Activated effector memory CD4-positive, alpha-beta T cell treated with anti-CD3 and anti-CD28 coated beads, Interleukin-2, amount 50 U/mL, for 16 hours (primary cell): ENCODE measurements around the gene MAPK9.
A peak's percentile ranks its signal among the peaks of the same experiment; 100 is the strongest.

Experiments used
- DNase-seq: peaks from one replicate; pipeline ENCODE4 v3.0.0-alpha.2; 2020

Gene MAPK9

DNA sequence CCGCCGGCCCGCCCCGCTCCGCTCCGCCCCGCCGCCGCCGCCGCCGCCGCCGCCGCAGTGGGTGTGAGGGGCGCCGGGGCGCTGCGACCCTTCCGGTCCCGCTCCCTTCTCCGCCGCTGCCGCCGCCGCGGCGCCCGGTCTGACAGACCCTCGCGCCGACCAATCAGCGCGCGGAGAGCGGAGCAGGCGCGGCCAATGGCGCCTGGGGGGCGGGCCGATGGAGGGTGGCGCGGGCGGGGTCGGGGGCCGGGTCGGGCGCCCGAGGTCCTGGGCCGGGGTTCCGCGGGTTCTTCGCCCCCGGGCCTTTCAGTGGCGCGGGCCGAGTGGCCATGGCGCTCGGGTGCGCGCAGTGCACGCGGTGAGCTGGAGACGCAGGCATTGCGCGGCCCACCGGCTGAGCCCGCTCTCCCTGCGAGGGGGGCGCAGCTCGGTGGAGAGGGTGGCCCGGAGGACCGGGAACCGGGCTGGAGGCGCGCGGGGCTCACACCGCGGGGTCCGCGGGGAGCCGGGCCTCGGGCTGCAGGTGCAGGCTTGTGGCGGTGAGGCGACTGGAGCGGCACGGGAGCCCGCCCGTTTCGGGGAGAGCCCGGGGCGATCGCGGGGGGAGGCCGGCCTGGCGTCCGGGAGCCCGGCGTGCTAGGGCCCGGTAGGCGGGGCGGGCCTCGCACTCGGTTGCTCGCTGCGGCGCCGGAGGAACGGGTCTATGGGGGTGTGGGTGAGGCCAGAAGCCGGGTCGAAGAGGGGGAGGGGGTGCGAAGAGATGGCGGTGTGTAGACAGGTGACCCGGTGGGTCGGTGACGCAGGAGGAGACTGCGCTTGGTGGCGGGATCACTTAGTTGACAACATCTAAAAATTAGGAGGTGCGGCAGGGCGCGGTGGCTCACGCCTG, at the start of gene MAPK9:
MAPK9 (minus strand) TSS at position 141 of the 889 bp plus-strand sequence. CDS start 11,522 bp downstream, outside the sequence.
- peak; percentile 94 for DNase-seq

DNA sequence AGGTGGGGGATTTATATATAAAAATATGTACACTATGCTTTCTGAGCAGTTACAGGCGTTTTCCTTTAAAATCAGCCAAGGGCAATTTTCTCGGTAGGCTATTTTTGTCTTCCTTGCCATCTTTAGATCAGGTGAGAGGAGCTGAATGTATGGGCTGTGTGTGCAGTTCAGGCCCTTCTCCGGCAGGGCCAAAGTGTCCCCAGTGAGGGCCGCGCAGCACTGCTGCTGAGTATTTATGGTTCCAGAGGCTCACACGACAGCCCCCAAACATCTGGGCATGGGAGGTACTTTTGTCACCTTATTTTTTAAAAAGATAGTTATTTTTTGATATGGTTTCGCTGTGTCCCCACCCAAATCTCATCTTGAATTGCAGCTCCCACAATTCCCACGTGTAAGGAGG, 49.7 kb upstream of the MAPK9 start:
- DNase-seq: no peak

DNA sequence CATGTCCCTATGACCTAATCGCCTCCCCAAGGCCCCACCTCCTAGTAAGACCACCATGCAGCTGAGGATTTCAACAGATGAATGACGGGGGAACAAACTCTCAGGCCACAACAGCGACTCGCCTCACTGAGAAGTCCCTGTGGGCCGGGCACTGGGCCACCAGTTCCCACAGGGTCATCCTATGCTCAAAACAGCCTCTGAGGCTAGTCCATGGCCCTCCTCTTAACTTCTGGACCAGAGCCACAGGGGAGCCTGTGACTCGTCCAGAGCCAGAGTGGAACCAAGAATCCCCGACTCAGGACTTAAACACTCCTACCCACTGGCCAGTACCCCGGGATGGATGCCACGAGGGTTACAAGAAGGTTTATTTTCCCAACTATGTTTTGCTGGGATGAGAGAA, 49.0 kb upstream of the MAPK9 start:
- no peak for DNase-seq

DNA sequence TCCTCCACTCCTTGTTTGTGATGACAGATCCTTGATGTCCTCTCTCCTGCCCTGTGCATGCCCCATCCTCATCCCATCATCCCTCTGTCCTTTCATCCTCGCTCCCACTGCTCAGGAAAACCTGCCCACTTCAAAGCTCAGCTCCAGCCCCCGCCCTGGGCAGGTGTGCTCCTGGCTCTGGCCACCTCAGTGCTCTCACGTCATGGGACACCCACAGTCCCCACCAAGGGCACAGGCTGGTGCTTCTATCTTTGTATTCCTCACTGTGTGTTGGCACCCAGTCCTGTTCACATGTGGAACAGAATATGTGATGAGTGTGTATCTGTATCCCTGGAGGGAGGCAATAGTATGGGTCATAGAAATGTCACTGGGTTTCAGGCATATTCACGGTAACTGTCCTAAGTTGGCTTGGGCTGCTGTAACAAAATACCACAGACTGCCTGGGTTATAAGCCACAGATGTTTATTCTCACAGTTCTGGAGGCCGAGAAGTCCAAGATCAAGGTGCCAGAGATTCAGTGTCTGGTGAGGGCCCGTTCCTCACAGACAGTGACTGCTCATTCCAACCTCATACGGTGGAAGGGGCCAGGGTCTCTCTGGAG, 47.8 kb upstream of the MAPK9 start:
- DNase-seq: no peak

DNA sequence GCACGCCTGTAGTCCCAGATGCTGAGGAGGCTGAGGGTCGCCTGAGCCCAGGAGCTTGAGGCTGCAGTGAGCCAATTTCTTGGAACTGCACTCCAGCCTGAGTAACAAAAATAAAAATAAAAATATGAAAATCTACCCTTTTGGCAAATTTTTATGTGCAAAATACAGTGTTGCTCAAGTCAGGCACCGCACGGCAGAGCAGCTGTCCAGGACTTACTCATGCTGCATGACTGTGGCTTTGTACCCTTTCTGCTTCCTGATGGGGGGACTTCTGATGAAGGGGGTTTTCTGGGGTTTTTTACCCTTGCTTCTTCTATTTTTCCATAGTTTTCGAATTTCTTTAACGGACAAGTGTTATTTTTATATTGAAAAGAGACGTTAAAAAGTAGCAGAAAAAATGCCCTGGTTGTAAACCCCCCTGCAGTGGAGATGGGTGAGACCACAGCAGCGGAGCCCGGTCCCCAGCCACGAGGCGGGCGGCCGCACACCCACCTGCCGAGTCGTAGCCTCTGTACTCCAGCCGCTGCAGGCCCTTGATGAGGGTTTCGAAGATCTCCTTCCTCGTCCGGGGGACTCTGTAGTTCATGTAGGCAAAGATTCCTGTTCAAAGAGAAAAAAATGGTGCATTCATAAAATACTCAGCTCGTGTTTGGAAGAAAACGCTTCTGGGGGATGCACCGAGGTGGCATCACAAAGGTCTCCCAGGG, 46.3 kb upstream of the MAPK9 start:
- DNase-seq: no peak

DNA sequence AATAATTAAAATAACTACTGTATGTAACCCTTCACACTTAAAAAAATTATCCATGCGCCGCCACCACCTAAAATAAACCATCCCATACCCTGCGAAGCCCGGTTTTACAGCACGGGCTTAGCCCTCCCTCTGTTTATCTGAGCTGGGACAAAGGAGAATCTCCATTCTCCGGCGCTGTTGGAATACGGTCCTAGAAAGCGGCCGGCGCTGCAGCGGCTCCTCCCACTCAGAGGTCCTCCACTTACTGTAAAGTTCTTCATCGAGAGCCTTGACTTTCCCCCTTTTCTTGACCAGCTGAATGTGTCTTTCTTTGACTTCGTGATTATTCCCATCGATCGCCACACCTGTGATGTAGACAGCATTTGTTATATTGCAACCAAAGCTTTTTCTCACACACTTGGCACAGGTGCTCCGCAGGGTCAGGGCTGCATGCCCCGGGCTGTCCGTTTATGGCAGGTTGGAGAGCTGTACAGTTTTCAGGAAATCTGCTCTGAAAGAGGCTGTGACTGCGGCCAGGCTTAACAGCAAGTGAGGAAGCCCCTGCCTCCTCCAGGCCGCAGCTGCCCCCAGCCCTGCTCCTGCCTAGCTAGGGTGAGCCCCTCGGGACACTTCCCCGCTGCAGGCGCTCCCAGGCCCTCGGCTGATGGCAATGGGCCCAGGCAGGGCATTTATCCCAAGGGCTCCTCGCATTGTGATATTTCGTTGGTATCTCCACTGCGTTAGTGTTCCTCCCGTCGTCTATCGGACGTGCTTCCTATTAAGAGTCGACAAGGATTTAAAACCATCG, 44.5 kb upstream of the MAPK9 start:
- DNase-seq: no peak

DNA sequence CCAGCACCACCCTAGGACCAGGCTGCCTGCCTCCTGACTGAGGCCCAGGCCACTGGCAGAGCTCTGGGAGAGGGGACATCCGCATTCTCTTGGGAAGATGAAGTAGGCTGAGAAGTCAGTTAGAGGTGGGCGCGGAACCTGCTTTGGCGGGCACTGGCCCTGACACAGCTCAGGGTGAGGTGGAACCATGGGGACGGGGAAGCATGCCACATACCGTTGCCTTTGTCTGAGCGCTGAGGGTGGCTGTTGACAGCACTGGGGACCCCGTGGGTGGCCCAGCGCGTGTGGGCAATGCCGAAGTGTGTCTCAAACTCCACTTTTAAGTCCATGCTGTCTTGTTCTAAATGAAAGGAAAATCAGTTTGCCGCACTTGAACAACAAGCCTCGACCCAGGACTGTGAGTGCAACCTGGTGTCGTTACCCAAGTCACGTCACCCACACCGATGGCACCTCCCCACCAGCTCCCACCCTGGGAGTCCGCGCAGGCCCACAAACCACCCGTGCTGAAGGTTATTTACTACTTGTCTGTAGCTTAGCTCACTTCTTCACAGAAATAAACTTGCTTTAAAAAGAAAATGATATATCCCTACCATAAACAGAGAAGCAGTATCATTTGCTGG, 43.8 kb upstream of the MAPK9 start:
- DNase-seq: no peak

DNA sequence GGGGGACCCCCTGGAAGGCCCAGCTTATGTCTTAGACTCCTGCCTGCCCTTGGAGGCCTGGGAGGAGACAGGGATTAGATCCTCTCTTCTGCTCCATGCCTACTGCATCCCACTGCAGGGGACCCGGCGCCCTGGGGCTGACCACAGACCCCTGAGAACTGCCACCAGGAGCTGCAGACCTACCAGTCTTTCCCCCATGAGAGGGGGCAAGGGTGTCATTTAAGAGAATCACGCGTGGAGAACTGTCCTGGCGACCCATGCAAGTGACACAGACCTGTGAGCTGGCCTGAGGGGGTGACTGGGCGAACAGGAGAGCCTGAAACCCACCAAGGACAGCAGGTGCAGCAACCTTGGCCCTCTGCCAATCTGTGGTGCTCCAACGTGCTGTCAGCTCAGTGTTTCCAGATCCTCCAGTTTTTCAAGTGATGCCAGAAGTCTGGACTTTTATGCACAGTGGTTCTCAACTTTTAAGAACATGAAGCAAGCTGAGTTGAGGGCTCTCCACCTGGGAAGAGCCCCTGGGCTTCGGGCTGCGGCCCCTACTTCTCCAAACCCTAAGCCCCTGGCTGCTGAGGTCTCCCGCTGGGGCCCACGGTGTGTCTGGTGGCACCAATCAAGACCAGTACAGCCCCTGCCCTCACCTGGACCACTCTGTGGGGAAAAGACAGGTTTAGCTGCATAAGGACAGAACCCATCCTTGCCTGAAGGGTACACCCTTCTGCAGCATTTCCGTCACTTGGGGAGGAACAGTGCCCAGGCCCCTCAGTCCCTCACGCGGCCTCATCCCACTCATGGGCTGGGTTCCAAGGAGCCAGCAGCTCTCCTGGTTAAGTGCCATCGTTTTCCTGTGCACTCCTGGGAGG, 43.1 kb upstream of the MAPK9 start:
- DNase-seq: no peak

DNA sequence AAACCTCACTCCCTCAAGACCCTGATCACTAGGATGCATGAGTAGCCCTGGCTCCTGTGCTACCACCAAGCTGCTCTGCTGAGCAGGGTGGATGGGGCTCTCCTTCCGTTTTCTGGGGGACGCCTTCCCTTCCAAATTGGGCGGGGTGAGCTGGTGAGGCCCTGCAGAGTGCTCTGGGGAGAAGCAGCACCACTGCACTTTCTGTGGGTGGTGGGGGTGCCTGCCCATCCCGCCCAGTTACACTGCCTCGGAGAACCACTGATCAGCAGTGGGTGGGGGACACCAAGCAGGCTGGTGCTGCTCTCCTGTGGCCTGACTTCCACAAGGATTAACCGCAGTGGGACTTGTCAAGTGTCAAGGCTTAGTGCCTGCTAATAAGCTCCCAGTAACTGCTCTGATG, 42.3 kb upstream of the MAPK9 start:
- no peak for DNase-seq

DNA sequence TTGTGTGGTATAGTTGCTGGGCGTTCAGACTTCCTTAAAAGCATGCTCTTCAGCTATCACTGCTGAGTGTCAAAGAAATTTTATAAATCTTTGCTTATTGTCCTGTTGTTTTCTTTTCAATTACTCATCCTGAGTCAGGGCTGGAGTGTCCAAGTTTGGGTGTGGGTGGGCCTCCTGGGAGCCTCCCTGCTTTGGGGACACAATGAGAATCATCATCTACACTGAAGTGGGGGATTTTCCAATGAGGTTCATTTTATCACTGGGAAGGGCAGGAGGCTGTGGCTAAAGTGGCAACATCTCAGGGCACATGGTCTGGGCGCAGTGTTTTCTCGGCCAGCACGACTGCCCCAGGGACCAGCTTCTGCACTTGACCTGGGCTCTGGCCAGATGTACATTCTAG, 41.8 kb upstream of the MAPK9 start:
- DNase-seq: no peak

DNA sequence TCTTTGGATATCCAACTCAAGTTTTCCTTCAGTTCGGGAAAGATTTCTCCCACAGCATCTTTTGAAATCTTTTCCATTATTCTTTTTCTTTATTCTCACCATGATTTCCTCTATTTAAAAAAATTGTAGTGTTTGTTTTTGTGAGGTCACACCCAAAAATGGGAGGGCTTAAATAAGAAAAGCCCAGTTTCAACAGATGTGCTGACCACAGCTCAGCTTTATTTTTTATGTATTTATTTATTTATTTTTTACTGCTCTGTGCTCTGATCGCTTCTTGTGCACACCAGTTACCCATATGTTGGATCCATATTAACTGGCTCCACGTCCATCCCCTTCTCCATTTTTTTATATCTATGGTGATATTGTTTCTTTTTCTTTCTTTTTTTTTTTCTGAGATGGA, 41.0 kb upstream of the MAPK9 start:
- no peak for DNase-seq

DNA sequence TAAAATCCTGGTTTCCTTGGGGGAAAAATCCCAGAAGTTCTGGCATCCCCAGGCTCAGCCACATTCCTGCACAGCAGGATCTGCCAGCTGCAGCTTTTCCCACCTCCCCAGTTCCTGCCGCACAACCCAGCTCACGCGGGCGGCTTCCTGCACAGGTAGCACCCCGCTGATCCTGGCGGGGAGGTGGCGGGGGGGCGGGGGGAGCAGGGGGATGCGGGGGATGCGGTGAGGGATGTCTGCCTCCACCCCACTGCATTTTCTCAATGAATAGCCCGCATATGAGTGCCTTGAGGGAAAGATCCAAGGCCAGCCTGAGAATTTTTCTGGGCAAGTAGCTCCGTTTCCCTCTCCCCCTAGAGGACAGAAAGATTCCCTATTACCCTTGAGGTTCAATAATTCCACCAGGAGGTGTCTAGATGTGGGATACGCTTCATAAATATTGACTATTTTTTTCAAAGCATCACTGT, 40.2 kb upstream of the MAPK9 start:
- no peak for DNase-seq

DNA sequence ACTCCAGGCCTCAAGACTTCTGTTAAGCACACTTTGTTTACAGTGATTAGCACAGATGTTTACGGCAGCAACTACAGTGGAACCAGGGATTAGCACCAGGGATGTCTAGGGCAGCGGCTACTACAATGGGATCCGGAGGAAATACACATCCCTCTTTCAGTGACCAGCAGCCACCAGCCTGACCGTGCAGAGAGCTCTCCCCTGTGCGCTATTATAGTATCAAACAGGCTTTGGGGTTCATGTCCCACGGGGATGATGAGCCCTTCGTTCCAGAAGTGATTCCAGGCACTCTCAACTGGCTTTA, 39.7 kb upstream of the MAPK9 start:
- no peak for DNase-seq

DNA sequence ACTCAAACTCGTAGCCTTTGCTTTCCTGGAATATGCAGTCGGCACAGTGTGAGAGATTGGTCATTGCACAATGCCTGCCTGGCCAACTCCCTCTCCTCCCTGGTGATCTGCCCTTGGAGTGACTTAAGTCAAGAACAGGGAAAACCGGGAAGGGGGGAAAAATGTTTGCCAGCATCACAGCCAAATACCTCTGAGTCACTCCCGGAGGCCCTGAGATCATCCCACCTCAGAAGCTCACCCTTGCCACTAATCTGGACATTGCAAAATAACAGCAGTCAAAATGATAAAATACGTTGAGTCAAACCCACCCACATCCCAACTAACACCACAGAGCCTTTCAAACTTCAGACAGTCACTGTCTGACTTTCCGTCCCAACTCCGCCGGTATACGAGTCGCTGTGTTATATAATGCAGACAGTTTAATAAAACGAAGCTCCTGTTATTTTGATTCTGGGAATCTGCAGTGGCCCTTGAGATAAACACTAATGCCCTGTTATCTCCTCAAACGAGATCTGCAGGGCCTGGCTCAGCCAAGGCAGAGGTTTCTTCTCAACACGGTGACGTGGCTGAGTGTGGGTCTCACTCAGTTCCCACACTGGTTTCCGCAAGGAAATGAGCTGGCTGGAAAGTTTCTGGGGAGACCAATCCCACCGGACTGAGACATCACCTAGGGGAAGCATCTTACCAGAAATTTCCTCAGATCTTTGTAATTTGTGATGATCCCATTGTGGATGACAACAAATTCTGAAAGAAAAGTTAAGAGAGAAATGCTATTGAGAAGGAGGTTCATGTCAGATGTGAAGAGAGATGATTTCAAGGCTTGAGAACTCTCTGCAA, 39.1 kb upstream of the MAPK9 start:
- DNase-seq: no peak

DNA sequence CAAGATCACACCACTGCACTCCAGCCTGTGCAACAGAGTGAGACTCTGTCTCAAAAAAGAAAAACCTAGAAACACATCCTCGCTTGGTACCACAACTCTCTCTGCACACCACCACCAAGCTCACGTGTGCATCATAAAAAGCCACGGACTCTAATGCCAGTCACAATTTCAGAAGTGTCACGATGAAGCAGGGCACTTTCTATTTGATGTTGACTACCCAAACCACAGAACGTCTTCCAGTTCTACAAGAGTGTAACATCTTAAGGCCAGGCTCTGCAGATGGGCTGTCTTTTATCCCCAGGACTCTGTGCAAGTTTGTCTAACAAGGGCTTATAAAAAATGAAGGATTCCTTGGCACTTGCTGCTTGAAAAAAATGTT, 38.4 kb upstream of the MAPK9 start:
- DNase-seq: no peak

DNA sequence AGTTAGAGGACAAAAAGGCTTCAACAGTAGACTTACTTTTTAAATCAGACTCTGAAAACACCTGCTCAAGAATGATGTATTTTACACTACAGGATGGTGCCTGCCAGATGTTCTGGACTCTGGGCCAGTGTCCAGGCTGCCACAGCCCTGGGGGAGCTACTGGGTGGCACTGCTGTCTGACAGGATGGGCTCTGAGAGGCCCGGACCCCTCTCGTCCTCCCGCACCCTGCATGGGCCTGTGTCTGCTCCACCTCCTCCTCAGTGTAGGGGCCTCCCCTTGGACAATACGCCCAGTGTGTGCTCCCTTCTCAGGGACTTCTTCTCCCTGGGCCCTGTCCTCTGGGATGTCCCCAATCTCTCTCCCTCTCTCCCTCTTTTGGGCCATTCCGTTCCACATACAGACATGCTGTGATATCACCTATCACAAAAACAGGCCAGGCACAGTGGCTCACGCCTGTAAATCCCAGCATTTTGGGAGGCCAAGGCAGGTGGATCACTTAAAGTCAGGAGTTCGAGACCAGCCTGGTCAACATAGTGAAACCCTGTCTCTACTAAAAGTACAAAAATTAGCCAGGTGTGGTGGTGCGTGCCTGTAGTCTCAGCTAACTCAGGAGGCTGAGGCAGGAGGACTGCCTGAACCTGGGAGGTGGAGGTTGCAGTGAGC, 37.9 kb upstream of the MAPK9 start:
- DNase-seq: no peak

DNA sequence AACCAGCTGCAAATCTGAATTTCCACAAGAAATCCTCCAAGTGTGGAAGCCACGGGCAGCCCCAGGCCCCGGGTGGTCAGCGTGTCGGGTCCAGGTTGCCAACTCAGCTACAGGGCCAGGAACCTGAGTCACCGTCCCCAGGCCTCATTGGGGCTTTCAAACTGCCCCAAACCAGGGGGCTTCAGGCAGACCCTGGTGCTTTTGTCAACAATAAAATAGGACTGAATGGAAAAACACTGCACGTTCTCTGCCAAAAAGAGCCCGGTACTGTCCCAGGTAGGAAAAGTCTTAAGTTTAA, 37.2 kb upstream of the MAPK9 start:
- no peak for DNase-seq

DNA sequence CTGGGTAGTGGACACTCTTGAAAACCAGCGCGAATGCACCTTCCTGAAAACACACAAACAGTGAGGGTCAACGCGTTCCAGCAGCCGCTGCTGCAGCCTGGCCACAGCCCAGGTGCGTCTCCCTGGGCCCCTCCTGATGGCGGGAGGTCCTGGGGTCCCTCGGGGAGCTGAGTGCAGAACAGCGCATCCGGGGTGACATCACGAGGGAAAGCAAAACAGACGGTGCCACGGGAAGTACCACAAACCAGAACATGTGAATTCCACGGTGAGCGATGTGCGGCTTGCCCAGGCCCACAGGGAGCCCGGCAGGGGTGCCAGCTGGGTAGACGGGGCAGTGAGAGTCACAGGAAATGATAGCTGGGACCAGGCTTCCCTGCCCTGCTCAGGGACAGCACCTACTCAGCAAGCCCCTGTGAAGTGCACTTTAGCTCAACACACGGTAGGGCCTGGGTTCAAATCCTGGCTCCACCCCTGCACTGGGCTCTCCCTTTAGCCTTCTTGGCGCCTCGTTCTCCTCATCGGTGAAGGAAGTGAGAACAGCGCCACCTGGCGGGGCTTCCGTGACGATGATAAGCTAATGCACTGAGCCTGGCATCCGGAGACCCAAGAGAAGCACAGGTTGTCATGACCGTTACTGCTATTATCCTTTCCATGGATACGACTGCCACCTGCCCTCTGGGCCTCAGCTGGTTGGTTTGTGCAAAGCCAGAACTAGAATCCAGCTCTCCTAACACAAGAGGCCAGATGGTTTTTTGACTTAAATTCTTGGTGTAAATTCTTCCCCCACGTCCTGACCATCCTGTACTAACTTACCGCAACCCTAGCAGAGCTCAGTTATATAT, 36.6 kb upstream of the MAPK9 start:
- peak; percentile 94 for DNase-seq

DNA sequence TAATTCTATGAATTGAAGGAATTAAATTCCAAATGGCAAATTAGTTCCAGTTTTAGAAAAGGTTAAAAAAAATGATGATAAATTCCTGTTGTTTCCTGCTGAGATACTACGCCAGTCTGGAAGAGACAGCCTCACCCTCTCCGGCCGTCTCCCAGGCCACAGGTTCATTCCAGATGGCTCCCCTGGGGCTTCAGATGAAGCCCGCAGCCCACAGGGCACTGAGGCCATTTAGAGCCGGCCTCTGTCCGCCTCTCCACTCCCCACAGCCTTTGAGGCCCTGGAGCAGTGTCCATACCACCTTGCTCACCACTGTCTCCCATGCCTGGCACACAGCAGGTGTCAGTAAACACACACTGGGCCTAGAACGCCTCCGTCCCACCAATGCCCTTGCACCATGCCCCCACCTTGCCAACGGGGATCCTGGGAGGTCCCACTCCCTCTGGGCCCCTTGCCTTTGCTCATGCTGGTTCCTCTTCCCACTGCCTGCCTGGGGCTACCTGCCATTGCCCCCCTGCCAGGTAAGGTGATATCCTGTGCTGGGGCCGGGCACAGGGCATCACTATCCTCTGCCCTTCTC, 35.2 kb upstream of the MAPK9 start:
- no peak for DNase-seq
